ENCODE results near the gene ABTB2. TPM values are rescaled to one million over a fixed set of nuclear protein-coding genes. Genes with fewer than 3 reads are reported as not detected.

The ABTB2 gene
- total and polyA plus RNA-seq, 2 experiments from 2014 or later, result 8.7 to 9.9 TPM

- Histone ChIP-seq H3K4me3 (no peak overlapping the region), H3K9ac (no peak overlapping the region), H3K9me3 (ENCODE audit: low read depth) (no peaks in the 10 kb centered on the region), H3K27ac (no peak overlapping the region), H3K79me2 (ENCODE audit: insufficient read depth) (no peaks in the 10 kb centered on the region), H4K20me1 (ENCODE audit: insufficient read depth) (no peaks in the 10 kb centered on the region), H3K9me2 (ENCODE audit: insufficient read depth) (no peaks in the 10 kb centered on the region), H3F3A (ENCODE audit: insufficient read depth) (no peaks in the 10 kb centered on the region), H3K4me2 (ENCODE audit: unreplicated experiment) (no peak overlapping the region), H2AFZ (no peak overlapping the region), H3K36me3 (ENCODE audit: low read depth) (peaks cover 43% of the 10 kb centered on the region), H3K4me1 (ENCODE audit: insufficient read depth) (no peaks in the 10 kb centered on the region), H3K27me3 (replicated peaks; ENCODE audit: insufficient read depth) (no peaks in the 10 kb centered on the region)
- DNase-seq, result no peak
- TF ChIP-seq EZH2phosphoT487 (IDR thresholded peaks at IDR 0.05; ENCODE audit: insufficient read depth, low read depth), result no peak
- no peak for TF ChIP-seq EZH2 (IDR thresholded peaks at IDR 0.05; ENCODE audit: insufficient read depth, poor library complexity, severe bottlenecking)
- 86 to 89% methylated on average over 8 of the region's 8 CpGs for WGBS, 2 experiments (ENCODE audit: low coverage in 1 of 2, low lambda C conversion rate in 2 of 2, missing lambda C conversion rate in 2 of 2)
- in situ Hi-C loops (cut with MboI), result no loop called here
These were observed 221.4 kb downstream of the ABTB2 start for GRCh38 chr11:34136420-34136819.

GRCh38 chr11:34135439-34135838 lies 222.4 kb downstream of the ABTB2 start:
- Histone ChIP-seq H3K4me3 (no peak overlapping the region), H3K9ac (no peak overlapping the region), H3K4me1 (ENCODE audit: insufficient read depth) (no peaks in the 10 kb centered on the region), H2AFZ (no peak overlapping the region), H4K20me1 (ENCODE audit: insufficient read depth) (no peaks in the 10 kb centered on the region), H3K9me2 (ENCODE audit: insufficient read depth) (no peaks in the 10 kb centered on the region), H3K36me3 (ENCODE audit: low read depth) (peaks cover 46% of the 10 kb centered on the region), H3K79me2 (ENCODE audit: insufficient read depth) (no peaks in the 10 kb centered on the region), H3F3A (ENCODE audit: insufficient read depth) (no peaks in the 10 kb centered on the region), H3K27me3 (replicated peaks; ENCODE audit: insufficient read depth) (no peaks in the 10 kb centered on the region), H3K9me3 (ENCODE audit: low read depth) (no peaks in the 10 kb centered on the region), H3K4me2 (ENCODE audit: unreplicated experiment) (no peak overlapping the region), H3K27ac (no peak overlapping the region)
- 99 to 100% methylated on average over 3 of the region's 3 CpGs for WGBS, 2 experiments (ENCODE audit: low coverage in 1 of 2, low lambda C conversion rate in 2 of 2, missing lambda C conversion rate in 2 of 2)
- in situ Hi-C loops (cut with MboI), result no loop called here
- TF ChIP-seq EZH2phosphoT487 (IDR thresholded peaks at IDR 0.05; ENCODE audit: insufficient read depth, low read depth) (no peak), EZH2 (IDR thresholded peaks at IDR 0.05; ENCODE audit: insufficient read depth, poor library complexity, severe bottlenecking) (no peak)
- DNase-seq, result no peak

- Histone ChIP-seq H3K4me3 (no peak overlapping the region), H3K9ac (no peak overlapping the region), H3K27me3 (replicated peaks; ENCODE audit: insufficient read depth) (no peaks in the 10 kb centered on the region), H3K4me2 (ENCODE audit: unreplicated experiment) (no peak overlapping the region), H3K9me3 (ENCODE audit: low read depth) (no peaks in the 10 kb centered on the region), H2AFZ (no peak overlapping the region), H3K9me2 (ENCODE audit: insufficient read depth) (no peaks in the 10 kb centered on the region), H3K36me3 (ENCODE audit: low read depth) (peaks cover 46% of the 10 kb centered on the region), H3F3A (ENCODE audit: insufficient read depth) (no peaks in the 10 kb centered on the region), H3K4me1 (ENCODE audit: insufficient read depth) (no peaks in the 10 kb centered on the region), H3K79me2 (ENCODE audit: insufficient read depth) (no peaks in the 10 kb centered on the region), H3K27ac (no peak overlapping the region), H4K20me1 (ENCODE audit: insufficient read depth) (no peaks in the 10 kb centered on the region)
- DNase-seq, result no peak
- in situ Hi-C loops (cut with MboI), result no loop called here
- 90 to 91% methylated on average over 5 of the region's 5 CpGs for WGBS, 2 experiments (ENCODE audit: low coverage in 1 of 2, low lambda C conversion rate in 2 of 2, missing lambda C conversion rate in 2 of 2)
- TF ChIP-seq EZH2phosphoT487 (IDR thresholded peaks at IDR 0.05; ENCODE audit: insufficient read depth, low read depth) (no peak), EZH2 (IDR thresholded peaks at IDR 0.05; ENCODE audit: insufficient read depth, poor library complexity, severe bottlenecking) (no peak)
These were observed 223.0 kb downstream of the ABTB2 start for GRCh38 chr11:34134765-34135164.

GRCh38 chr11:34132261-34132965 lies 225.4 kb downstream of the ABTB2 start:
- no peak overlapping the region for H3K4me3 ChIP-seq
- in situ Hi-C loops (cut with MboI), result no loop called here
- no peak overlapping the region for H3K9ac ChIP-seq
- no peaks in the 10 kb centered on the region for H3K79me2 ChIP-seq (ENCODE audit: insufficient read depth)
- no peaks in the 10 kb centered on the region for H3K27me3 ChIP-seq (replicated peaks; ENCODE audit: insufficient read depth)
- no peaks in the 10 kb centered on the region for H3F3A ChIP-seq (ENCODE audit: insufficient read depth)
- no peak overlapping the region for H3K4me2 ChIP-seq (ENCODE audit: unreplicated experiment)
- H4K20me1 ChIP-seq (ENCODE audit: insufficient read depth), result no peaks in the 10 kb centered on the region
- H3K4me1 ChIP-seq (ENCODE audit: insufficient read depth), result no peaks in the 10 kb centered on the region
- no peak for DNase-seq
- H3K9me3 ChIP-seq (ENCODE audit: low read depth), result no peaks in the 10 kb centered on the region
- WGBS, 2 experiments (ENCODE audit: low coverage in 1 of 2, low lambda C conversion rate in 2 of 2, missing lambda C conversion rate in 2 of 2), result 92 to 93% methylated on average over 4 of the region's 4 CpGs
- H3K9me2 ChIP-seq (ENCODE audit: insufficient read depth), result no peaks in the 10 kb centered on the region
- no peak overlapping the region for H2AFZ ChIP-seq
- TF ChIP-seq EZH2phosphoT487 (IDR thresholded peaks at IDR 0.05; ENCODE audit: insufficient read depth, low read depth) (no peak), EZH2 (IDR thresholded peaks at IDR 0.05; ENCODE audit: insufficient read depth, poor library complexity, severe bottlenecking) (no peak)
- H3K27ac ChIP-seq, result no peak overlapping the region
- H3K36me3 ChIP-seq (ENCODE audit: low read depth), result peaks cover 58% of the 10 kb centered on the region

All from GM23248 (cell line).